GM20431 (cell line): ENCODE data around the gene SOHLH1.

Experiments used
- in situ Hi-C: fragments of 300-500 bp; cut with MseI, MboI; formaldehyde crosslinking; loops from one replicate; pipeline ENCODE4 v1.15.0; 2020; ENCODE audit warnings: low sequenced_read_pairs; ENCODE audit not compliant: unreplicated experiment

SOHLH1 gene

GRCh38 chr9:135664801-135665794 lies 34.2 kb downstream of the SOHLH1 start:
- in situ Hi-C loops, result no loop called here

- in situ Hi-C loops, result no loop called here
These were observed 35.0 kb downstream of the SOHLH1 start for GRCh38 chr9:135664266-135664665.

- in situ Hi-C loops, result no loop called here
These were observed 35.4 kb downstream of the SOHLH1 start for GRCh38 chr9:135663857-135664256.

- in situ Hi-C loops, result no loop called here
These were observed 35.9 kb downstream of the SOHLH1 start for GRCh38 chr9:135663451-135663770.

- in situ Hi-C loops, result no loop called here
These were observed 36.4 kb downstream of the SOHLH1 start, which contains the start of gene LCN9 for GRCh38 chr9:135662758-135663450. Gene LCN9 (plus strand): TSS chr9:135663309. CDS start chr9:135663322, 13 bp downstream.

GRCh38 chr9:135661816-135662560 lies 37.3 kb downstream of the SOHLH1 start:
- in situ Hi-C loops, result no loop called here

GRCh38 chr9:135660407-135660806 lies 38.9 kb downstream of the SOHLH1 start:
- in situ Hi-C loops, result no loop called here

- in situ Hi-C loops, result no loop called here
These were observed 40.0 kb downstream of the SOHLH1 start for GRCh38 chr9:135659252-135659651.

- in situ Hi-C loops, result no loop called here
These were observed 41.9 kb downstream of the SOHLH1 start for GRCh38 chr9:135657416-135657815.

- in situ Hi-C loops, result no loop called here
These were observed 44.0 kb downstream of the SOHLH1 start for GRCh38 chr9:135655317-135655716.

- in situ Hi-C loops, result no loop called here
These were observed 48.9 kb downstream of the SOHLH1 start for GRCh38 chr9:135650408-135650807.

- in situ Hi-C loops, result no loop called here
These were observed 49.8 kb downstream of the SOHLH1 start for GRCh38 chr9:135649508-135649907.

GRCh38 chr9:135648494-135649410 lies 50.5 kb downstream of the SOHLH1 start:
- in situ Hi-C loops, result no loop called here

GRCh38 chr9:135647884-135648283 lies 51.4 kb downstream of the SOHLH1 start:
- in situ Hi-C loops, result no loop called here

GRCh38 chr9:135644631-135645218 lies 54.6 kb downstream of the SOHLH1 start:
- in situ Hi-C loops, result no loop called here
